PC-9 (cell line): ENCODE measurements around the gene SYNE1.

ENCODE experiments used
- EZH2 ChIP-seq: fragments of 200-600 bp; sonication (generic); IDR thresholded peaks from 2 replicates; pipeline ENCODE4 v1.8.0; 2017; ENCODE audit warnings: antibody characterized with exemption, low read depth
- TF ChIP-seq, protein P1 (sequence below): fragments of 200-600 bp; sonication (generic); conservative IDR thresholded peaks from 2 replicates; pipeline ENCODE4 v1.6.1; 2017; ENCODE audit warnings: mixed run types, antibody characterized with exemption, mild to moderate bottlenecking, moderate library complexity

DNA sequence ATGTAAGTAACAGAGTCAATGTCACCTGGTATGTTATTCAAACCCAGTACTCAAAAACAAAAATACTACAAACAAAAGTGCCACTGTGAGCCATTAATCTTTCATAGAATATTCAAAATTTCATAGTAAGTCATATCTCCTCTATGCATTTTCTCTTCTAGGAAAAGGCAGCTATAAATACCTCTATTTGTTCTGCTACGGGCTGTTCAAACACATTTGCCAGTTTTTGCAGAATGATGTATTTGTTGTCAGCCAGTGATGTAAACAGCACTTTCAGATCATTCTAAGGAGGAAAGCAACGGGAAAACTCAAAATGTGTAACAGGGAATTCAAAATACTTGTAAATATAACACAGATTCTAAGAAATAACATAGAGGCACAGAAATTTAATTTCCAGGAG, 388.2 kb downstream of the SYNE1 start:
- TF ChIP-seq EZH2 = no peak
- TF ChIP-seq, protein P1, sequence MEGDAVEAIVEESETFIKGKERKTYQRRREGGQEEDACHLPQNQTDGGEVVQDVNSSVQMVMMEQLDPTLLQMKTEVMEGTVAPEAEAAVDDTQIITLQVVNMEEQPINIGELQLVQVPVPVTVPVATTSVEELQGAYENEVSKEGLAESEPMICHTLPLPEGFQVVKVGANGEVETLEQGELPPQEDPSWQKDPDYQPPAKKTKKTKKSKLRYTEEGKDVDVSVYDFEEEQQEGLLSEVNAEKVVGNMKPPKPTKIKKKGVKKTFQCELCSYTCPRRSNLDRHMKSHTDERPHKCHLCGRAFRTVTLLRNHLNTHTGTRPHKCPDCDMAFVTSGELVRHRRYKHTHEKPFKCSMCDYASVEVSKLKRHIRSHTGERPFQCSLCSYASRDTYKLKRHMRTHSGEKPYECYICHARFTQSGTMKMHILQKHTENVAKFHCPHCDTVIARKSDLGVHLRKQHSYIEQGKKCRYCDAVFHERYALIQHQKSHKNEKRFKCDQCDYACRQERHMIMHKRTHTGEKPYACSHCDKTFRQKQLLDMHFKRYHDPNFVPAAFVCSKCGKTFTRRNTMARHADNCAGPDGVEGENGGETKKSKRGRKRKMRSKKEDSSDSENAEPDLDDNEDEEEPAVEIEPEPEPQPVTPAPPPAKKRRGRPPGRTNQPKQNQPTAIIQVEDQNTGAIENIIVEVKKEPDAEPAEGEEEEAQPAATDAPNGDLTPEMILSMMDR = no peak
